WI38 (cell line): Measurements from ENCODE around the gene TAB2.
"Not testable (repeated sequence)": the region's sequence is repeated elsewhere in the genome, so short reads cannot be mapped to it uniquely, and the experiment has no call there.

ENCODE experiments used
- H3K4me3 ChIP-seq: 2 replicates; pipeline ENCODE4 v1.5.1; 2011; ENCODE audit warnings: low read depth, mild to moderate bottlenecking, control low read depth, low read length
- CTCF ChIP-seq: IDR thresholded peaks from 2 replicates; pipeline ENCODE4 v1.5.1; 2012; ENCODE audit warnings: low read depth, mild to moderate bottlenecking, control low read depth, low read length

TAB2 gene

GRCh38 chr6:149454346-149454848, 136.9 kb downstream of the TAB2 start:
- no peak for TF ChIP-seq CTCF
- H3K4me3 ChIP-seq = no peak overlapping the region

GRCh38 chr6:149455031-149455732, 137.7 kb downstream of the TAB2 start:
- no peak for TF ChIP-seq CTCF
- H3K4me3 ChIP-seq = no peak overlapping the region

GRCh38 chr6:149456311-149457021, 139.0 kb downstream of the TAB2 start:
- TF ChIP-seq CTCF = no peak
- H3K4me3 ChIP-seq = no peak overlapping the region

- H3K4me3 ChIP-seq = no peak overlapping the region
- TF ChIP-seq CTCF = no peak
These were observed 139.9 kb downstream of the TAB2 start for GRCh38 chr6:149457316-149457884.

GRCh38 chr6:149458196-149458595, 140.7 kb downstream of the TAB2 start:
- TF ChIP-seq CTCF = no peak
- no peak overlapping the region for H3K4me3 ChIP-seq

GRCh38 chr6:149458806-149459205, 141.3 kb downstream of the TAB2 start:
- no peak for TF ChIP-seq CTCF
- H3K4me3 ChIP-seq = no peak overlapping the region

- no peak for TF ChIP-seq CTCF
- H3K4me3 ChIP-seq = no peak overlapping the region
These were observed 142.2 kb downstream of the TAB2 start for GRCh38 chr6:149459761-149460160.

- H3K4me3 ChIP-seq = not testable (repeated sequence)
These were observed 142.7 kb downstream of the TAB2 start for GRCh38 chr6:149460249-149460648.
